Measurements from ENCODE around the gene IL36RN.

The IL36RN gene

GRCh38 chr2:113058411-113058994 lies 495 bp upstream of the IL36RN start:
- DNase-seq: no peak
- no peak for TF ChIP-seq GATA1 (IDR thresholded peaks at IDR 0.05; ENCODE audit: low read depth, low read length)
- no peak for TF ChIP-seq POLR2A (IDR thresholded peaks at IDR 0.05; ENCODE audit: low read length)

- no peak for TF ChIP-seq POLR2A (IDR thresholded peaks at IDR 0.05; ENCODE audit: low read length)
- TF ChIP-seq GATA1 (IDR thresholded peaks at IDR 0.05; ENCODE audit: low read depth, low read length): no peak
- DNase-seq: no peak
Measured at GRCh38 chr2:113060396-113060795, 1.4 kb downstream of the IL36RN start.

DNA sequence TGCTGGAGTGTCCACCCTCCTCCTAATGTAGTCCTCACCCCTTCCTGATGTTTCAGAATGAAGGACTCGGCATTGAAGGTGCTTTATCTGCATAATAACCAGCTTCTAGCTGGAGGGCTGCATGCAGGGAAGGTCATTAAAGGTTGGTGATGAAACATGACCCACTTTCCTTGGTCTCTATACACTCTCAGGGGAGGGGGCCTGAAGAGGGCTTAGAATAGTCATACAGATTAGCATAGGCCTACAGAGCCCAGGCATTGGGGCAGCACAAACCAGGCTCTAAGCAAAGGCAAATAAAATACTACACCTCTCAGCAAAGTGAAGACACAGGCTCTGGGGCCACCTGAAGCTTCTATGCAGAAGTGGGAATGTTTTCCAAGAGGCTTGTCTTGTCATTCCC lies 1.8 kb downstream of the IL36RN start:
- DNase-seq: no peak
- TF ChIP-seq GATA1 (IDR thresholded peaks at IDR 0.05; ENCODE audit: low read depth, low read length) (no peak), POLR2A (IDR thresholded peaks at IDR 0.05; ENCODE audit: low read length) (no peak)

DNA sequence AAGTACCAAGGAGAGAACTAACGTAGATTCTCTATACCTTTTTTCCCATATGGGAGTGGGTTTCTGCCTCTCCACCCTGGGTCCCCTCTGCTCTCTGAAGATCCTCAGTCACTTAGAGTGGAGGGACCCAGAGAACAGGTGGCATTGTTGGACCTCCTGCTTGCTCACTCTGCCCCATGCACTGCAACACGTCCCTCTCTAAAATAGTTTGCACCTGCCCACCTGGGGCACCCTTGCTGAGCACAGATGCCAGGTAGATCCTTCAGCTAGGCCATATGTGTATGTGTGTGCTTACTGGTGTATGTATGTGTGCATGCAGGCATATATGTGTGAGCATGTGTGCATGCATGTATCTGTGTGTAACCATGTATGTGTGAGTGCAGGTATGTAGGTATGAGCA lies 2.2 kb downstream of the IL36RN start:
- TF ChIP-seq GATA1 (IDR thresholded peaks at IDR 0.05; ENCODE audit: low read depth, low read length): no peak
- no peak for TF ChIP-seq POLR2A (IDR thresholded peaks at IDR 0.05; ENCODE audit: low read length)
- DNase-seq: no peak

- no peak for DNase-seq
- TF ChIP-seq GATA1 (IDR thresholded peaks at IDR 0.05; ENCODE audit: low read depth, low read length) (no peak), POLR2A (IDR thresholded peaks at IDR 0.05; ENCODE audit: low read length) (no peak)
Measured at GRCh38 chr2:113061896-113062770, 3.1 kb downstream of the IL36RN start.

DNA sequence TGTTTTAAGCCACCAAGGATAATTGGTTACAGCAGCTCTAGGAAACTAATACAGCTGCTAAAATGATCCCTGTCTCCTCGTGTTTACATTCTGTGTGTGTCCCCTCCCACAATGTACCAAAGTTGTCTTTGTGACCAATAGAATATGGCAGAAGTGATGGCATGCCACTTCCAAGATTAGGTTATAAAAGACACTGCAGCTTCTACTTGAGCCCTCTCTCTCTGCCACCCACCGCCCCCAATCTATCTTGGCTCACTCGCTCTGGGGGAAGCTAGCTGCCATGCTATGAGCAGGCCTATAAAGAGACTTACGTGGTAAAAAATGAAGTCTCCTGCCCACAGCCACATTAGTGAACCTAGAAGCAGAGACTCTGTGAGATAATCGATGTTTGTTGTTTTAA lies 5.3 kb downstream of the IL36RN start:
- no peak for TF ChIP-seq GATA1 (IDR thresholded peaks at IDR 0.05; ENCODE audit: low read depth, low read length)
- no peak for TF ChIP-seq POLR2A (IDR thresholded peaks at IDR 0.05; ENCODE audit: low read length)
- no peak for DNase-seq

DNA sequence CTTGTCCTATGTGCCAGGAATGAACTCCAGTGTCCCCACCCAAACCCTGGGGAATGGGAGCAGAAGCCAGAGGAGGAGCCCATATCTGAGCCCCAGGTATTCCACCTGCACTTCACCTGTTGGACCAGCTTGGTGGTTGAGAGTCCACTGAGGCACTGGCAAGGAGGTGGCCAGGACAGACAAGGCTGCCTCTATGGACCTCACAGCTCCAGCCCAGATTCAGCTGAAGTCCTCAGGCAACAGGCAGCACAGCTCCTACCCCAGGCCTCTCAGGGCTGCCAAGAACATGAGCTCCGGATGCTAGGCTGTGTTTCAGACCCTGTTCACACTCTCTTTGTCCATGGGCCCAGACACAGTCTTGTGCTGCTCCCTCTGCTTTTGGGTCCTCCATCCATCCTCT lies 5.9 kb downstream of the IL36RN start:
- DNase-seq: no peak
- TF ChIP-seq POLR2A (IDR thresholded peaks at IDR 0.05; ENCODE audit: low read length) (no peak), GATA1 (IDR thresholded peaks at IDR 0.05; ENCODE audit: low read depth, low read length) (no peak)

DNA sequence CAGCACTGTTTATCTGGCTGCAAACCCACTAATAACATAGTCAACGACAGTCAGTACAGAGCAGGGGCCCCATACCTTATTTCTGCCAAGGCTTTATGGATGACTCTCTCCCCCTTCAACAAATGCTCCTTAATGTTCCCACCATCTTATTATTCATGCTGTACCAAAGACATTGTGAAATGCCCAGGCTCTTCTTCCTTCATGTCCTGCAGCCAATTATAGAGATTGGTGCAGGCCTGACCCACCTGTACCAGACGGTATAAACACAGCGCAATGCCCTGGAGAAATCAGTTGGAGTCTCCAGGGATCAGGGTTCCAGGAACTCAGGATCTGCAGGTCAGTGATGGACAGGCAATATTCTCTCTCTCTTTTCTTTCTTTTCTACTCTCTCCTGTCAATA lies 8.7 kb downstream of the IL36RN start, which contains the start of gene IL1F10:
Gene IL1F10, plus strand, starts transcription at position 290 of the 400 bp plus-strand sequence. CDS start 4,769 bp downstream, outside the sequence.
- DNase-seq: no peak
- no peak for TF ChIP-seq POLR2A (IDR thresholded peaks at IDR 0.05; ENCODE audit: low read length)
- TF ChIP-seq GATA1 (IDR thresholded peaks at IDR 0.05; ENCODE audit: low read depth, low read length): no peak

- no peak for DNase-seq
- TF ChIP-seq GATA1 (IDR thresholded peaks at IDR 0.05; ENCODE audit: low read depth, low read length): no peak
- no peak for TF ChIP-seq POLR2A (IDR thresholded peaks at IDR 0.05; ENCODE audit: low read length)
Measured at GRCh38 chr2:113068249-113068648, 9.3 kb downstream of the IL36RN start.

DNA sequence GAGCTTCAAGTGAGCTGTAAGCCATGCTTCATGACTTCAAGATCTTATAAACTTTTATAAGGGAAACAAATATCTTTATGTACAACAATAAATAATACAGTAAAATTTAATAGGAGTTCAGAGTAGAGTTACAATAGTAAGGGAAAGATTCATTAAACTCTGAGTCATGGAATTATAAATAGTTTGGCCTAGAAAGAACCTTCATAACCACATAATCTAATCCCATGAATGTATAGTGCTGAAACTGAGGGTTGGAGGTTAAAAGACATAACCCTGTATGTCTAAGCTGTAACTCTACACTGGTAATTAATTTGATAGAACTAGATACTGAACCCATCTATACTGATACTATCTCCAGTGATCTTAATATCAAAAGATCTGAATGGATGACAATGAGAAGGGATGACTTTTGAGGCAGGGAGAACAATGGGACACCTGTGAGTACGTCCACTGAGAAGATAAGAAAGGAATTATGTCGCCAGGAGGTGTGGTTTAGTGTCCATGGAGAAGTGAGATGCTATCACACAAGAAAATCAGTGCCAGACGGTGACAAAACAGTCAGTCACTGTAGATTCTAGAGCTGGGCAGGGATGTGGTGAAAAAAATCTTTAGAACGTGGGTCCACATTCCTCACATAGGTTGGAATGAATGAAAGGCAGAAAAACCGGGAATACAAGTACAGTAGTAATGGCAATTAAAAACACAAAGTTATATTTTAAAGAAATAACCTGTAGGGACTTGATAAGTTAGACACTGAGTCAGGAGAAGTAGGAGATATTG lies 9.9 kb downstream of the IL36RN start:
- TF ChIP-seq GATA1 (IDR thresholded peaks at IDR 0.05; ENCODE audit: low read depth, low read length) (no peak), POLR2A (IDR thresholded peaks at IDR 0.05; ENCODE audit: low read length) (no peak)
- DNase-seq: no peak

- DNase-seq: no peak
- no peak for TF ChIP-seq GATA1 (IDR thresholded peaks at IDR 0.05; ENCODE audit: low read depth, low read length)
- no peak for TF ChIP-seq POLR2A (IDR thresholded peaks at IDR 0.05; ENCODE audit: low read length)
Measured at GRCh38 chr2:113069676-113070605, 10.9 kb downstream of the IL36RN start.

DNA sequence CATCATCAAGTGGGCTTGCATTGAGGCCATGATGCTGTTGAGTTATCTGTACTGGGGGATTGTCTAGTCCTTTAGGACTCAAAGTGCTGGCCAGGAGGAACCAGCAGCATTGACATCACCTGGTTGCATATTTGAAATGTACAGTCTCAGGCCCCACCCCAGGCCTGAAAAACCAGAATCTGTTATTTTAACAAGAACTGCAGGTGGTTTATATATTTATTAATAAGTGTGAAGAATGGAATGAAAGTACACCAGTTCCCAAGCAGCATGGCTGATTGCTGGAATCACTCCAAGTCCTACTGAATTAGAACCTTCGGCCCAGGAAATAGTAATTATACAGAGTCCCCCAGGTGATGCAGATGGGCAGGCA lies 11.6 kb downstream of the IL36RN start:
- DNase-seq: no peak
- TF ChIP-seq GATA1 (IDR thresholded peaks at IDR 0.05; ENCODE audit: low read depth, low read length) (no peak), POLR2A (IDR thresholded peaks at IDR 0.05; ENCODE audit: low read length) (no peak)

GRCh38 chr2:113072584-113072983 lies 13.6 kb downstream of the IL36RN start:
- TF ChIP-seq POLR2A (IDR thresholded peaks at IDR 0.05; ENCODE audit: low read length): no peak
- no peak for TF ChIP-seq GATA1 (IDR thresholded peaks at IDR 0.05; ENCODE audit: low read depth, low read length)
- no peak for DNase-seq
